Rectal smooth muscle tissue (tissue), 1 donor: ENCODE measurements around the gene NRXN2.

Experiments
- H3K27ac ChIP-seq: one replicate; pipeline ENCODE4 v1.7.0; 2013; ENCODE audit warnings: low read depth, low read length, inconsistent platforms
- H3K27me3 ChIP-seq: one replicate; pipeline ENCODE4 v1.7.0; 2013; ENCODE audit warnings: low read length; ENCODE audit not compliant: control insufficient read depth, insufficient read depth
- H3K36me3 ChIP-seq: one replicate; pipeline ENCODE4 v1.7.0; 2013; ENCODE audit warnings: low read length; ENCODE audit not compliant: control insufficient read depth, insufficient read depth
- H3K4me1 ChIP-seq: one replicate; pipeline ENCODE4 v1.7.0; 2013; ENCODE audit warnings: low read length; ENCODE audit not compliant: control insufficient read depth, insufficient read depth
- H3K4me3 ChIP-seq: one replicate; pipeline ENCODE4 v1.7.0; 2013; ENCODE audit warnings: low read length
- H3K9ac ChIP-seq: one replicate; pipeline ENCODE4 v1.7.0; 2013; ENCODE audit warnings: low read length

NRXN2 gene

GRCh38 chr11:64764040-64764611 is 41.1 kb upstream of the NRXN2 start:
- Histone ChIP-seq H3K9ac (no peak overlapping the region), H3K4me3 (no peak overlapping the region), H3K27ac (peak overlapping the region; percentile 87), H3K27me3 (no peaks in the 10 kb centered on the region), H3K4me1 (peaks cover 47% of the 10 kb centered on the region), H3K36me3 (peaks cover 47% of the 10 kb centered on the region)

GRCh38 chr11:64763526-64764039 is 40.6 kb upstream of the NRXN2 start:
- H3K4me1 ChIP-seq = peaks cover 49% of the 10 kb centered on the region
- H3K9ac ChIP-seq = no peak overlapping the region
- H3K4me3 ChIP-seq = no peak overlapping the region
- H3K27me3 ChIP-seq = no peaks in the 10 kb centered on the region
- peaks cover 42% of the 10 kb centered on the region for H3K36me3 ChIP-seq
- H3K27ac ChIP-seq = peak overlapping the region; percentile 87

GRCh38 chr11:64762674-64763525 is 39.9 kb upstream of the NRXN2 start:
- Histone ChIP-seq H3K4me3 (no peak overlapping the region), H3K27me3 (no peaks in the 10 kb centered on the region), H3K4me1 (peaks cover 51% of the 10 kb centered on the region), H3K27ac (peak overlapping the region; percentile 87), H3K36me3 (peaks cover 35% of the 10 kb centered on the region), H3K9ac (no peak overlapping the region)

GRCh38 chr11:64762277-64762673 is 39.3 kb upstream of the NRXN2 start:
- H3K27ac ChIP-seq = peak overlapping the region; percentile 87

GRCh38 chr11:64760759-64761420 is 37.9 kb upstream of the NRXN2 start:
- H3K4me3 ChIP-seq = no peak overlapping the region
- H3K36me3 ChIP-seq = peaks cover 19% of the 10 kb centered on the region
- no peak overlapping the region for H3K9ac ChIP-seq
- no peaks in the 10 kb centered on the region for H3K27me3 ChIP-seq
- peaks cover 51% of the 10 kb centered on the region for H3K4me1 ChIP-seq
- H3K27ac ChIP-seq = peak overlapping the region; percentile 87

More at GRCh38 chr11:64762277-64762673, 39.3 kb upstream of the NRXN2 start:
- Histone ChIP-seq H3K9ac (peak overlapping the region; percentile 24), H3K27me3 (no peaks in the 10 kb centered on the region), H3K4me3 (peak overlapping the region; percentile 5), H3K36me3 (peaks cover 29% of the 10 kb centered on the region), H3K4me1 (peaks cover 51% of the 10 kb centered on the region)

- Histone ChIP-seq H3K27ac (peak within 1 kb of the TSS; percentile 87), H3K4me3 (peak within 1 kb of the TSS; percentile 60), H3K36me3 (peaks cover 15% of the 10 kb centered on the region), H3K4me1 (peaks cover 51% of the 10 kb centered on the region), H3K9ac (no peak within 1 kb of the TSS), H3K27me3 (no peaks in the 10 kb centered on the region)
Measured at GRCh38 chr11:64759722-64760719, 37.0 kb upstream of the NRXN2 start, which contains the start of gene PYGM. Gene PYGM (minus strand): TSS chr11:64759974. CDS start chr11:64759898, 76 bp downstream.

- Histone ChIP-seq H3K4me1 (peaks cover 45% of the 10 kb centered on the region), H3K36me3 (peaks cover 9% of the 10 kb centered on the region), H3K9ac (no peak overlapping the region), H3K4me3 (peak overlapping the region; percentile 60), H3K27me3 (no peaks in the 10 kb centered on the region), H3K27ac (peak overlapping the region; percentile 87)
Measured at GRCh38 chr11:64759131-64759721, 36.2 kb upstream of the NRXN2 start.

- no peaks in the 10 kb centered on the region for H3K27me3 ChIP-seq
- no peak overlapping the region for H3K9ac ChIP-seq
- peaks cover 9% of the 10 kb centered on the region for H3K36me3 ChIP-seq
- peaks cover 37% of the 10 kb centered on the region for H3K4me1 ChIP-seq
- H3K4me3 ChIP-seq = peak overlapping the region; percentile 14
- H3K27ac ChIP-seq = peak overlapping the region; percentile 87
Measured at GRCh38 chr11:64758330-64759079, 35.5 kb upstream of the NRXN2 start.

GRCh38 chr11:64757549-64758329 is 34.7 kb upstream of the NRXN2 start:
- no peak overlapping the region for H3K27ac ChIP-seq
- no peak overlapping the region for H3K9ac ChIP-seq
- no peak overlapping the region for H3K4me3 ChIP-seq
- H3K36me3 ChIP-seq = peaks cover 7% of the 10 kb centered on the region
- H3K4me1 ChIP-seq = peaks cover 30% of the 10 kb centered on the region
- no peaks in the 10 kb centered on the region for H3K27me3 ChIP-seq

- Histone ChIP-seq H3K27ac (no peak overlapping the region), H3K4me3 (no peak overlapping the region), H3K27me3 (no peaks in the 10 kb centered on the region), H3K9ac (no peak overlapping the region), H3K36me3 (no peaks in the 10 kb centered on the region), H3K4me1 (peaks cover 20% of the 10 kb centered on the region)
Measured at GRCh38 chr11:64755681-64756361, 32.8 kb upstream of the NRXN2 start.
